Erythroblast (primary cell): ENCODE results near the gene ADAMTS1.

Source experiments
- GATA1 ChIP-seq: IDR thresholded peaks from 2 replicates; pipeline ENCODE4 v1.6.1; 2011; ENCODE audit warnings: low read depth, mild to moderate bottlenecking, control low read depth, low read length, moderate library complexity
- POLR2A ChIP-seq: IDR thresholded peaks from 2 replicates; pipeline ENCODE4 v1.6.1; 2011; ENCODE audit warnings: mild to moderate bottlenecking, low read length

DNA sequence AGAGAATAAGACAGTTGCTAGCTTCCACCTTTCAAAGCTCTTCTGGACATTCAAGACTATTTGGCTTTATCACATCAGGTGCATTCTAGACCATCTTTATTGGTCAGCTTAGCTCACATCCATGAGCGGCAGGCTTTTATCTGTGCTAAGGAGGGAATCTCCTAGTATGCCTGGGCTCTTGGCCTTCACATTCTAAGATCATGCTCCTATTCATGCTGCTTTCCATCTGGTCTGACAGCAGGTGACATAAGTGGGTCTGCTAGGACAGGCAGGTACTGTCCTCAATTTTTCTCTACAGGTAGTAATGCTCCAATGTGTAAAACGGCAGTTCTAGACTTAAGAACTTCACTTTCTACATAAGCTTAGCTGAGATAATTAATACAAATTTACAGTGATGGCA, 39.2 kb upstream of the ADAMTS1 start:
- TF ChIP-seq POLR2A (no peak), GATA1 (no peak)
